ENCODE results near the gene TMEM225. TPM values are rescaled to one million over a fixed set of nuclear protein-coding genes. Genes with fewer than 3 reads are reported as not detected.
"Not testable (repeated sequence)": the region's sequence is repeated elsewhere in the genome, so short reads cannot be mapped to it uniquely, and the experiment has no call there.

Gene TMEM225
- total RNA-seq, 1 donor from 2014 or later = not detected

- intact Hi-C loops (cut with DNase I) = no loop called here
- no peak for DNase-seq (ENCODE audit: extremely low spot score in 2 of 2)
- TF ChIP-seq, protein P1, sequence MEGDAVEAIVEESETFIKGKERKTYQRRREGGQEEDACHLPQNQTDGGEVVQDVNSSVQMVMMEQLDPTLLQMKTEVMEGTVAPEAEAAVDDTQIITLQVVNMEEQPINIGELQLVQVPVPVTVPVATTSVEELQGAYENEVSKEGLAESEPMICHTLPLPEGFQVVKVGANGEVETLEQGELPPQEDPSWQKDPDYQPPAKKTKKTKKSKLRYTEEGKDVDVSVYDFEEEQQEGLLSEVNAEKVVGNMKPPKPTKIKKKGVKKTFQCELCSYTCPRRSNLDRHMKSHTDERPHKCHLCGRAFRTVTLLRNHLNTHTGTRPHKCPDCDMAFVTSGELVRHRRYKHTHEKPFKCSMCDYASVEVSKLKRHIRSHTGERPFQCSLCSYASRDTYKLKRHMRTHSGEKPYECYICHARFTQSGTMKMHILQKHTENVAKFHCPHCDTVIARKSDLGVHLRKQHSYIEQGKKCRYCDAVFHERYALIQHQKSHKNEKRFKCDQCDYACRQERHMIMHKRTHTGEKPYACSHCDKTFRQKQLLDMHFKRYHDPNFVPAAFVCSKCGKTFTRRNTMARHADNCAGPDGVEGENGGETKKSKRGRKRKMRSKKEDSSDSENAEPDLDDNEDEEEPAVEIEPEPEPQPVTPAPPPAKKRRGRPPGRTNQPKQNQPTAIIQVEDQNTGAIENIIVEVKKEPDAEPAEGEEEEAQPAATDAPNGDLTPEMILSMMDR (IDR thresholded peaks at IDR 0.05) = no peak
- TF ChIP-seq POLR2A (IDR thresholded peaks at IDR 0.05) = no peak
- TF ChIP-seq POLR2AphosphoS5 (IDR thresholded peaks at IDR 0.05; ENCODE audit: insufficient read depth in 1 of 2, low read depth in 1 of 2) = no peak
- H3K27ac ChIP-seq = no peak overlapping the region
- no peaks in the 10 kb centered on the region for H3K27me3 ChIP-seq
- H3K4me3 ChIP-seq = no peak overlapping the region
- H3K4me1 ChIP-seq = no peaks in the 10 kb centered on the region
- no peaks in the 10 kb centered on the region for H3K36me3 ChIP-seq
- no peaks in the 10 kb centered on the region for H3K9me3 ChIP-seq
Observed at GRCh38 chr11:123903932-123904331, 18.5 kb upstream of the TMEM225 start.

GRCh38 chr11:123901867-123902266, 16.4 kb upstream of the TMEM225 start, which contains the start of gene OR8D4:
Gene OR8D4 (plus strand): TSS chr11:123902167. CDS start chr11:123906432, 4,265 bp downstream.
- H3K36me3 ChIP-seq = no peaks in the 10 kb centered on the region
- H3K9me3 ChIP-seq = no peaks in the 10 kb centered on the region
- H3K27me3 ChIP-seq = no peaks in the 10 kb centered on the region
- intact Hi-C loops (cut with DNase I) = no loop called here
- H3K27ac ChIP-seq = no peak within 1 kb of the TSS
- no peak for TF ChIP-seq POLR2A (IDR thresholded peaks at IDR 0.05)
- TF ChIP-seq, protein P1 (IDR thresholded peaks at IDR 0.05) = no peak
- no peak for TF ChIP-seq POLR2AphosphoS5 (IDR thresholded peaks at IDR 0.05; ENCODE audit: insufficient read depth in 1 of 2, low read depth in 1 of 2)
- no peak within 1 kb of the TSS for H3K4me3 ChIP-seq
- no peaks in the 10 kb centered on the region for H3K4me1 ChIP-seq
- DNase-seq (ENCODE audit: extremely low spot score in 2 of 2) = no peak

DNA sequence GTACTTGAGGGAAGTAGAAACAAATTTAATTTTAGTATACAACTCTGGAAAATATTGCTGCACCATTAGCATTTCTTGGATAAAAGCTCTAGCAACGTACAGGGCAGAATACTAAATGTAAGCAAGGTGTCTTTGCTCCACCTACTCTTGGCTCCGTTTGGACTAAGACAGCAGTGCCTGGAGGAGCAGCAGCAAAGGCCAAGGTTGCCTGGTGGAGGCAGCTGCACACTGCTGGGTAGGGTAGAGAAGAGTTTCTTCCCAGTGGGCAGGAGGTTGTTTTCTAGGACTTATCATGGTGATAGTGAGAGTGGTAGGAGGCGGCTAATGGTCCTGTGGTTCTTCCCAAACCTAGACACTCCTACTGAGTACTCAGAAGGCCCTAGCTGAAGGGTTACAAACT, 14.3 kb upstream of the TMEM225 start:
- intact Hi-C loops (cut with DNase I) = no loop called here
- H3K27ac ChIP-seq = no peak overlapping the region

DNA sequence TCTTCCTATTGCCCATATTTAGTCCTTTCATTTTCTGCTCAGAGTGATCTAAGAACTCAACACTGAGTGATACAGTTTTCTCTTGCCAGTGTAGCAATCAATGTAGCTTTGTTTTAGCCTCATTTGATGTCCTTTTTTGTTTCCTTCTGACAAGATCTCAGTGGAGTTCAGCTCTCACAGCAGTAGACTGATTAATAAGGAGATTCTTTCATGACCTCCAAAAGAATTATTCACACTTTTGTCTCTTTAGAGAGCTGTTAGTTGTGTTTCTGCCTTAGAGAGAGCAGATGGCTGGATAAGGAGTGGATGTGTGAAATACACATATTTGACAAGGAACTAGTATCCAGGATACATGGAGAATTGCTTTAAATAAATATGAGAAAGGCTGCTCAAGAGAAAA, 6.6 kb upstream of the TMEM225 start:
- no peaks in the 10 kb centered on the region for H3K9me3 ChIP-seq
- no peaks in the 10 kb centered on the region for H3K4me1 ChIP-seq
- no peak overlapping the region for H3K27ac ChIP-seq
- H3K4me3 ChIP-seq = no peak overlapping the region
- H3K36me3 ChIP-seq = no peaks in the 10 kb centered on the region
- DNase-seq (ENCODE audit: extremely low spot score in 2 of 2) = no peak
- H3K27me3 ChIP-seq = no peaks in the 10 kb centered on the region
- TF ChIP-seq, protein P1 (IDR thresholded peaks at IDR 0.05) = no peak
- TF ChIP-seq POLR2AphosphoS5 (IDR thresholded peaks at IDR 0.05; ENCODE audit: insufficient read depth in 1 of 2, low read depth in 1 of 2) (no peak), POLR2A (IDR thresholded peaks at IDR 0.05) (no peak)
- intact Hi-C loops (cut with DNase I) = no loop called here

More for the DNA sequence above, 14.3 kb upstream of the TMEM225 start:
- Histone ChIP-seq H3K36me3 (no peaks in the 10 kb centered on the region), H3K4me3 (no peak overlapping the region), H3K27me3 (no peaks in the 10 kb centered on the region), H3K9me3 (no peaks in the 10 kb centered on the region), H3K4me1 (no peaks in the 10 kb centered on the region)
- TF ChIP-seq POLR2AphosphoS5 (IDR thresholded peaks at IDR 0.05; ENCODE audit: insufficient read depth in 1 of 2, low read depth in 1 of 2) (no peak), POLR2A (IDR thresholded peaks at IDR 0.05) (no peak)
- TF ChIP-seq, protein P1 (IDR thresholded peaks at IDR 0.05) = no peak
- no peak for DNase-seq (ENCODE audit: extremely low spot score in 2 of 2)

- Histone ChIP-seq H3K27ac (no peak overlapping the region), H3K4me1 (no peaks in the 10 kb centered on the region), H3K27me3 (no peaks in the 10 kb centered on the region), H3K4me3 (no peak overlapping the region), H3K36me3 (no peaks in the 10 kb centered on the region), H3K9me3 (no peaks in the 10 kb centered on the region)
- intact Hi-C loops (cut with DNase I) = no loop called here
- no peak for TF ChIP-seq POLR2AphosphoS5 (IDR thresholded peaks at IDR 0.05; ENCODE audit: insufficient read depth in 1 of 2, low read depth in 1 of 2)
- TF ChIP-seq POLR2A (IDR thresholded peaks at IDR 0.05) = no peak
- TF ChIP-seq, protein P1 (IDR thresholded peaks at IDR 0.05) = no peak
- DNase-seq (ENCODE audit: extremely low spot score in 2 of 2) = no peak
Observed at GRCh38 chr11:123880912-123881311, 4.6 kb downstream of the TMEM225 start.

- H3K4me1 ChIP-seq; H3K36me3 ChIP-seq; intact Hi-C loops (cut with DNase I); H3K27me3 ChIP-seq; H3K9me3 ChIP-seq; H3K4me3 ChIP-seq; DNase-seq (ENCODE audit: extremely low spot score in 2 of 2); H3K27ac ChIP-seq: not testable (repeated sequence)
Observed at GRCh38 chr11:123867795-123868194, 17.7 kb downstream of the TMEM225 start.

DNA sequence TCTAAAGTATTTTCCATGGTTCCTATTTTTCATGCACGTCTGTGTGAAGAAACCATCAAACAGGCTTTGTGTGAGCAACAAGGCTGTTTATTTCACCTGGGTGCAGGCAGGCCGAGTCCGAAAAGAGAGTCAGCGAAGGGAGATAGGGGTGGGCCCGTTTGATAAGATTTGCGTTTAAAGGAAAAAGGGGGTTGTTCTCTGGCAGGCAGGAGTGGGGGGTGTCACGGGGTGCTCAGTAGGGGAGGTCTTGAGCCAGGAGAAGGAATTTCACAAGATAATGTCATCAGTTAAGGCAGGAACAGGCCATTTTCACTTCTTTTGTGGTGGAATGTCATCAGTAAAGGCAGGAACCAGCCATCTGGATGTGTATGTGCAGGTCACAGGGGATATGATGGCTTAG, 20.2 kb downstream of the TMEM225 start:
- DNase-seq (ENCODE audit: extremely low spot score in 2 of 2); H3K27ac ChIP-seq; H3K4me1 ChIP-seq; intact Hi-C loops (cut with DNase I); H3K27me3 ChIP-seq; H3K9me3 ChIP-seq; H3K4me3 ChIP-seq; H3K36me3 ChIP-seq: not testable (repeated sequence)
